Measurements from ENCODE around the gene RASSF4.
A peak's percentile ranks its signal among the peaks of the same experiment; 100 is the strongest.
"Not testable (repeated sequence)": the region's sequence is repeated elsewhere in the genome, so short reads cannot be mapped to it uniquely, and the experiment has no call there.

Gene RASSF4

DNA sequence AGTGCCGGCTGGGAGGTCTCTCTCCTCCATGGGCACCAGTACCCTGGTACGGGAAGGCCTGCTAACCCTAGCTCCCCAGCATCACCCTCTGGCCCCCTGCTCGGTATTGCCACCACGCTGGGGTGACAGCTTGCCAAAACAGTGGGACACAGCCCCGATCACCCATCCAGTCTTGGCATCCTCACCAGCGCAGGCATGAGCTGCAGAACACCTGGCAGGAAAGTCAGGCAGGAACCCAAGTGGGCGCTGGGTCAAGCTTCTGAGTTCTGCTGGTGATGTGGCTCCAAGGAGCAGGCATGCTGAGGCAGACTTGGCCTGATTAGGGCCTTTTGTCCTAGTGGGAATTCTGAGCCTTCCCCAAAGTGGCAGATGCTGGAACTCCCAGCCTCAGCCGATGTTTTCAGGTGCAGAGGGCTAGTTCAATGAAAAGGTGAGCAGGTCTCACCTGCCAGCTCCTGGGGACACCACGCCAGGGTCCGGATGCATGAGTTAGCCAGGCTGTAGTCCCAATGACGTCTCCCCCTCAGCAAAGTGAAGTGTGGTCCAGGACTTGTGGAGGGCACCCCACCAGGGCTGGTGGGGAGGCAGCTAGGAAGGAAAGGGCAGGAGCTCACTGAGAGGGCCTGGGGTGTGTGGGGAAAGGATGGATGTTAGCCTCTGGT is 32.6 kb downstream of the RASSF4 start:
- no peak for DNase-seq

- DNase-seq: no peak
These were observed 33.2 kb downstream of the RASSF4 start for GRCh38 chr10:44992732-44993225.

DNA sequence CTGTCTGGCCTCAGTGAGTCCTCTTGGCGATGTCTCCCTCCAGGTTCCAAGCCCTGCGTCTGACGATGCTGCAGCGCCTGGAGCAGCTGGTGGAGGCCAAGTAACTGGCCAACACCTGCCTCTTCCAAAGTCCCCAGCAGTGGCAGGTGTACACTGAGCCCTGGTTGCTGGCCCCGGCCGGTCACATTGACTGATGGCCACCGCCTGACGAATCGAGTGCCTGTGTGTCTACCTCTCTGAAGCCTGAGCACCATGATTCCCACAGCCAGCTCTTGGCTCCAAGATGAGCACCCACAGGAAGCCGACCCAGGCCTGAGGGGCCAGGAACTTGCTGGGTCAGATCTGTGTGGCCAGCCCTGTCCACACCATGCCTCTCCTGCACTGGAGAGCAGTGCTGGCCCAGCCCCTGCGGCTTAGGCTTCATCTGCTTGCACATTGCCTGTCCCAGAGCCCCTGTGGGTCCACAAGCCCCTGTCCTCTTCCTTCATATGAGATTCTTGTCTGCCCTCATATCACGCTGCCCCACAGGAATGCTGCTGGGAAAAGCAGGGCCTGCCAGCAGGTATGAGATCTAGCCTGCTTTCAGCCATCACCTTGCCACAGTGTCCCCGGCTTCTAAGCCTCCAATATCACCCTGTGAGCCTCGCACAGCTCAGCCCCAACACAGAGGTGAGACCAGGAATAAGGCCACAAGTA is 33.8 kb downstream of the RASSF4 start:
- no peak for DNase-seq

DNA sequence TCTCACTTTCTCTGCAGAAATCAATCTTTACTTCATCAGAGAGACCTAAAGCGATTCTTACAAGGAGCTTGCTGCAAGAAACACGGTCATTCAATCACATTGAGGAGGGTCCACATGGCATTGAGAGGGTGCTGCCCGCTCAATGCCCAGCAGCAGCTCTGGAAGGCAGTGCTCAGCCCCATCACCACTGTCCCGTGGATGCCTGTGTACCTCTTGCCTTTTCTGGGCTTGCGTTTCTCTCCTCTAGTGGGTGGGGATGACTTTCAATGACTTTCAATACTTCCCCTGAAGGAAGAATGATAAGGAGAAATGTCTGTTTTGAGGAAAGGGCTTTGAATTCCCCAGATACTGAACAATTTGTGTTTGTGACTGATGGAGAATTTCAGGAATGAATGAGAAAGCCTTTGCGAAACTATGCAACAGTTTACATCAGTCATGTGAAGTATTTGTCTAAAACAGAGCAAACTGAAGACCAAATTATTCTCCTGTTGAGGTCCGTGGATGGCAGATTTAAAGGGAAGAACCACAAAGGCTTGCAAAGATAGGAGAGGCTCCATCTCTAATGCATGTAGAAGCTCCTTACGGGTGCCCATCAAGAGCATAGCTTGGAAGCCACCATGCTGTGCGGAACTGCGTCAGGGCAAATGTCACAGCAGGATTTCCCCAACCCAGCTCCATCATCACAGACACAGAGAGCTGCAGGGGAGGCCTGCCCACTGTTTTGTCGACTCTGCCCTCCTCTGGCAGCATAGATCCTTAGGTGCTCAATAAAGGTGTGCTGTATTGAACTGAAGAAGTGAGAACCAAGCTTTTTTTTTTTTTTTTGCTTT is 34.5 kb downstream of the RASSF4 start:
- DNase-seq: no peak

- no peak for DNase-seq
These were observed 35.3 kb downstream of the RASSF4 start for GRCh38 chr10:44994752-44995530.

- DNase-seq: no peak
These were observed 35.9 kb downstream of the RASSF4 start for GRCh38 chr10:44995581-44995913.

DNA sequence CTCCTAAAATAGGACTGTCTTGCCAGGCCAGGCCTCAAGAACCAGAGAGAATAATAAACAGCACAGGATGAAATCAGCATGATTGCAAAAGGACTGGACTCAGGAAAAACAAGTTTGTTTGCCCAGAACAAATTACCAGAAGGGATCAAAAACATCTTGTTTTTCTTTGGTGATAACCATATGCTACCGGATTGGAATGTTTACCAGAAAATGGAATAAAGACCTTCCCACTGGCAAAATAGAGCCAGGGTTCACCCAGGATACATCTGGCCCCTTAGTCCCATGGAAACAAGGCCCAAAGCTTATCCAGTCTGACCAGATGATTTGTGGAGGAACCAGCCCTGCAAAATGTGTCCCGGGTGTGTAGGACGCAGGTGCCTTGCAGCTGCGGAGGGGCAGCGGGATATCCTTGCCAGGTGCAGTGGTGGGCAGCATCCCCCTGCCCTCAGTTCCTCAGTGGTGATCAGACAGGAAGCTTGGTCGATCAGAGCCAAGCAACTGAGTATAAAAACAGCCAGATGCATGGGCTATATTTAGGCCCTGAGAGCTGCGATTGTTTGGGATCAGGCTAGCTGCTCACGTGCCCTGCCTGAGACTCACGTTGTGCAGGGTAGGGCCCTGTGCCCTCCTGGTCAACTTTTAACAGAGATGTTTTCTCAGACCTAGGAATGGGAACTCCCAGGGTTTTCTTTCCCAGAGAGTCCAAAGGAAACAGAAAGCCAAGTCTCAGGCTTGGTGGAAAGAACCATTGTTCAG is 36.5 kb downstream of the RASSF4 start:
- no peak for DNase-seq

DNA sequence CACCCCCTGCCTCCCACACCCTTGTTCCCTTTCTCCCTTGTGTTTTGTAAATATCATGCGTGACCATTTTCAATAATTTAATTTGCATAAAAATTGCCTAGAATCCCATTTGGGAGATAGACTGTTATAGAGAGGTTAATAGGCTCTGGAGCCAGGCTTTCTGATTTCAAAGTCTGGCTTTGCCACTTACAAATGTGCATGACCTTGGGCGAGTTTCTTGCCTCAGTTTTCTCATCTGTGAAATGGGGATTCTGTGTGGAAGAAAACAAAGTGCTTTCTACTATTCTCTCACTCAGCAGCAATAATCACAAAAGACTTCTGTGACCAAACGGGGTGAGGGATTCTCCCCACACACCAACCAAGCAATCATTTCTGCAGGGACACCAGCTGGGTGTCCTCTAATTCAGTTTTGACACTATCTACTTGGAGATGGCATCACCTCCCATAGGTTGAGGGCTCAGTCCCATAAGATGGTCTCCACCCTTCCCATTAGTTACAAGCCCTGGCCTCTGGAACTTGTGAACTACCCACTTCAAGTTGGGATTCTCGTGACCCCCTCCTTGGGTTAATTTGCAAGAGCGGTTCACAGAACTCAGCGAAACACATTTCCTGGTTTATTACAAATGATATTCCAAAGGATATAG is 37.6 kb downstream of the RASSF4 start:
- DNase-seq: no peak

DNA sequence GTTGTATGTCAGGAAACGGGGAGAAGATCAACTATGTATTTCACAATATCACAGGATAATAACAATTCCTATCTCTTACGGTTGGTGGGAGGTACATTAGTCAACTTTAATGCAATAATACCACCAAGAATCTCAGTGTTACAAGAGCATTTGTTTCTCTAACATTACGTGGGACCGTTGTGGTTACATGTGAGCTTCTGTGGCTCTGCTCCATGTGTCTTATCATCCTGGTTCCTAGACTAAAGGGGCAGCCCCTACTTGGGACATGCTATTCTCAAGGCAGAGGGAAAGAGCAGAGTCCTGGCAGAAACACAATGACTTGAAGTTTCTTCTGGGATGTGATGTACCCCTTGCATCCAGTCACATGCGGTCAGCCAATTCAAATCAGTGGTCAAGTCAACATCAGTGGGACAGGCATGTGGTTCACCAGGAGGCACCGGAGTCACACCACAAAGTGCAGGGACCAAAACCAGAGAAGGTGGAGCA is 38.6 kb downstream of the RASSF4 start:
- no peak for DNase-seq

DNA sequence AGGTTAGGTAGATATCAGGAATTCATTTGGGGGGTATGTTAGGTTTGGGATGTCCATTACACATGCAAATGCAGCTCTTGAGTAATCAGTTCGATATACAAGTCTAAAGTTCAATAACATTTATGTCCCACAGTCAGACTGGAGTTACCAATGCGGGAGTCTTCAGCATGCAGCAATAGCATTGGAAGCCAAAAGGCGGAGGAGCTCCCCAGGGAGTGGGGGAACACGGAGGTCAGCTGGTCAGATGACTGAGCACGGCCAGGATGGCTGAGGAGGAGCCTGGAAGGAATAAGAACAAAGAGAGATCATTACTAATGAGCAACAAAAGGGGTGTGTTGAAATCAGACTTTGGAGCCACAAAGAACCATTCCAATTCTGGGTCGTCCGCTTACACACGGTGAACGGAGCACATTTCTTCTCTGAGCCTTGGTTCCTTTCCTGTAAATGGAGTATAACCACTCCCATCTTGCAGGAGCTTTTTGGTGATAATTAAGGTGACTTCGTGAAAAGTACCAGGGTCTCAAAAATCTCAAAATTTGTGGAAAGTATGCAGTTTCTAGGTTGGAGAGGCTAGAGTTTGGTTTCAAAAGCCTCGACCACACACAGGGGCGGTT is 40.6 kb downstream of the RASSF4 start:
- DNase-seq: no peak

DNA sequence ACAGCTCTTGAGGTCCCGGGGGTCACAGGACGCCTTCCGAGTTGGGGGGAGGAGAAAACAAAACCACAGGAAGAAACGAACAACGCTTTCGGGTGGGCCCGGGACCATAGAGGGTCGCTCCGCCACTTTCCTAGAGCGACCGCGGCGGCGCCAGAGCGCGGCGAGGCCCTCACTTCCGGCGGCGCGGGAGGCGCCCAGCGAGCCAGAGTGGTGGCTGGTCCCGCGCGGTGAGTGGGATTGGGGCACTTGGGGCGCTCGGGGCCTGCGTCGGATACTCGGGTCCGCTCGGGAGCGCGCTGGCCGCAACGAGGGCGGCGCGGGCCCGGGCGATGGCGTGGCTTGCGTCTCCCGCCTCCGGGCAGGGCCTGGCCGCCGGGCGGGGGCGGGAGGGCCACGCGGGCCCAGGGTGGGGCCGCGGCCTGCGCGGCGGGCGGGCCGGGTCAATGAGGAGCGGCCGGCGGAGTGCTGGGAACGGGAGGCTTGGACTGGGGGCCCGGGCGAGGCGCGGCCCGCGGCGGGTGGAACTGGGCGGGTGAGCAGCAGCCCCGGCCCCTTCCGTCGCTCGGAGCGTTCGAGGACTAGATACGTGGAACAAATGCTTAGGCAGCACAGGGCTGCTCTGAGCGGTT is 41.3 kb downstream of the RASSF4 start, which contains the start of gene ZNF22:
Gene ZNF22 (plus strand): TSS at position 172 of the 629 bp plus-strand sequence. CDS start 2,446 bp downstream, outside the sequence.
- DNase-seq: peak; percentile 45

DNA sequence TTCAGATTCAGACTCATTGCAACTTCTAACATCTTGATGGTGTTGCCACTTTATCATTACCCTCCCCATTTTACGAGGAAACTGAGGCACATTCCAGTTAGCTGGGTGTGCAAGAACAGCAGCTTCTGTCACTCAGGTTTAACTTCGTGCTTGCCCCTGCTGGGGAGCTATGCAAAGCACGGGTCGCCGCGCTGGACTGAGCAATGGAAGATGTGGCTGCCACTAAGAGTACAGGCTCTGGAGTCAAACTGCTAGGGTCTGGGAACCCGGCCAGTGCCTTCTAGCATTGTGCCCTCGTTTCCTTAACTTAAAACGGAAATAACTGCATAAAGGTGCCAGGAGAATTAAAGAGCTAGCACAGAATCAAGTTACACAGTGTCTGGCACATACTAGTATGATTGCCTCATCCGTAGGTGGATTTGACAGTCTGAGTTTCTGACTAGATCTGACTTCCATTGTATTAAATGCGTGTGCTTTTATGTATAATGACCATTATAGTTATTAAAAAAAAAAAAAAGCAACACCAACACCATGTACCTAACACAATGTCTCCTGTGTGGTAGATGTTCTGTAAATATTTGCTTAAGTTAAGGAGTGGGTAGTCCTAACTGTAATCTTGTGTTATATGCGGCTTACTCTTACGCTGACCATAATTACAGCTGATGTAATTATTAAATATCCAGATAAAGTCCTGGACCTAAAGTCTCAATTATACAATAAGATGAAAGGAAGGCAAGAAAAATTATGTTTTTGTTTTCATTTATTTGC is 42.0 kb downstream of the RASSF4 start:
- DNase-seq: no peak

- DNase-seq: no peak
These were observed 43.9 kb downstream of the RASSF4 start for GRCh38 chr10:45003432-45004000.

GRCh38 chr10:45004661-45005060 is 45.1 kb downstream of the RASSF4 start:
- no peak for DNase-seq

DNA sequence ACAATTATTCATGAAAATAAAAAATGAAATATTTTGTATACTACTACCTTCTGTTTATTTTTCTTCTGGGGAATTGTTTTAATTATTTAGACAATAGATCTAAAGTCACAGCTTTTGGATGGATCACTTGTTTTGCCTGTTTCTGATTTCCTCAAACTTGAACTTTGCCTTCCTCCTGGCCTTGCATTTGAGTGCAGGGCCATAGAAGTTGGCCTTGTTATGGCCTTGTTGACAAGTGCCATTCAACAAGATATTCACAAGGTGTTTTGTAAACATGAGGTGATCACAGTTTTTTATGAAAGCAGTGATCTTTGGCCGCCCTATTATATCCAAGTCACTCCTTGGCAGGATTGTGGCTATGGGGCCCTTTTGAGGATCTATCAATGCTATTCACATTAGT is 45.7 kb downstream of the RASSF4 start:
- DNase-seq: no peak

DNA sequence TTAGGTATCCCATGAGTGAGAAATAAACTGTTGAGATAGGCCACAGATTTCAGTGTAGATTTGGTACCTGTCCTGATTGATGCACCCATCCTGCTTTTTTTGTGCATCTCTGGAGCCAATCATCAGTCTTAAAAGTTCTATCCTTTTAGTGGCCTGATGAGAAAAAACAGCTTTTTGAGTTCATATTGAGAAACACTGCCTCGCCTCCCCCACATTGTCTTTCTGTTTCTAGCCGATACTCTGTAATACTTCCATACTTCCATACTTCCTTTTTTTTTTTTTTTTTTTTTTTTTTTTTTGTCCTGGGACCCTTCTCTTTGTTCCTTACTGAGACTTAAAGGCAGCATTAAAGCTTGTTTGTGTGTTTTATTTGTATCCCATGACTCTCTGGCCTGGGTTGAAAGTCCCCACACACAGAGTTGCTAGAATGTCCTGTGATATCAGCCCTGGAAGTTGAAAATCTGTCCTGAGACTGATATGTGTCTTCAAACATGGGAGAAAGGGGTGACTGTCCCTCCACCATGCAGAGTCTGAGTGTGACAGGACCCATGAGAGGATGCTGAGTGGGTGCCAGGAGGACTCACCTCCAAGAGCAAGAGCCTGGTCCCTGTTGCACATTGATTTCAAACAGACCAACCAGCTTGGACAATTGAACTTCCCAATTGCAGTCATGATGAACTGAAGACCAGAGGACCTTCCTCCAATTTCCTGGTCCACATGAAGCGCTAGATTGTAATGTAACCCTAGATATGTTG is 46.9 kb downstream of the RASSF4 start:
- no peak for DNase-seq

- no peak for DNase-seq
These were observed 49.0 kb downstream of the RASSF4 start for GRCh38 chr10:45008524-45009161.

DNA sequence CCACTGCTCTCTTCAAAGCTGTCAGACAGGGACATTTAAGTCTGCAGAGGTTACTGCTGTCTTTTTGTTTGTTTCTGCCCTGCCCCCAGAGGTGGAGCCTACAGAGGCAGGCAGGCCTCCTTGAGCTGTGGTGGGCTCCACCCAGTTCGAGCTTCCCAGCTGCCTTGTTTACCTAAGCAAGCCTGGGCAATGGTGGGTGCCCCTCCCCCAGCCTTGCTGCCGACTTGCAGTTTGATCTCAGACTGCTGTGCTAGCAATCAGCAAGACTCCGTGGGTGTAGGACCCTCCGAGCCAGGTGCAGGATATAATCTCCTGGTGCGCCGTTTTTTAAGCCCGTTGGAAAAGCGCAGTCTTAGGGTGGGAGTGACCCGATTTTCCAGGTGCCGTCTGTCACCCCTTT is 55.0 kb downstream of the RASSF4 start:
- not testable (repeated sequence) for DNase-seq

All from effector CD4-positive, alpha-beta T cell (primary cell).